ENCODE data around the gene CDV3. TPM values are rescaled to one million over a fixed set of nuclear protein-coding genes. Genes with fewer than 3 reads are reported as not detected.
"Not testable (repeated sequence)": the region's sequence is repeated elsewhere in the genome, so short reads cannot be mapped to it uniquely, and the experiment has no call there.

Gene CDV3
- total and polyA plus RNA-seq, 4 donors, result 37.5 to 82.6 (median 53.1) TPM

DNA sequence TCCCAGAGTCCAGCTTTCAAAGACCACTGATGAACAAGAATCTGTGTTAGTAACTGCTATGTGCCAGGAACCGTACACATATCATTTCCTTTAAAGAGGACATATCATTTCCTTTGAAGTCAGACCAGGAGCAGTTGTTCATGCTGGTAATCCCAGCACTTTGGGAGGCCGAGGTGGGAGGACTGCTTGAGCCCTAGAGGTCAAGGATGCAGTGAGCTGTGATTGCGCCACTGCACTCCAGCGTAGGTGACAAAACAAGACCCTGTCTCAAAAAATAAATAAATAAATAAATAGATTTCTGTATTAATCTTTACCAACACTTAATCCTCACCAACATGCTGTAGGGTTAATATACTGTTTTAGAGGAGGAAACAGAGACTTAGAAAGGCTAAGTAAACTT lies 23.9 kb upstream of the CDV3 start:
- Histone ChIP-seq H3K4me1 (ENCODE audit: control insufficient read depth in 4 of 4, insufficient read depth in 4 of 4, low read length in 3 of 4) (peaks cover 0 to 21% (median 16%) of the 10 kb centered on the region in 4 donors), H3K36me3 (ENCODE audit: control insufficient read depth in 4 of 4, insufficient read depth in 3 of 4, low read depth in 1 of 4, low read length in 3 of 4) (no peaks in the 10 kb centered on the region), H3K27me3 (ENCODE audit: control insufficient read depth in 4 of 4, insufficient read depth in 4 of 4, low read length in 3 of 4) (no peaks in the 10 kb centered on the region), H3K9ac (ENCODE audit: low read depth in 1 of 2, low read length in 2 of 2) (no peak overlapping the region), H3K4me3 (ENCODE audit: low read depth in 1 of 3, low read length in 3 of 3) (no peak overlapping the region), H3K27ac (ENCODE audit: low read depth in 1 of 2, low read length in 2 of 2) (no peak overlapping the region), H3K9me3 (ENCODE audit: control insufficient read depth in 4 of 4, low read length in 3 of 4) (no peaks in the 10 kb centered on the region)
- whole genome bisulfite sequencing, result 91% methylated on average over 4 of the region's 4 CpGs
- TF ChIP-seq, protein P1, sequence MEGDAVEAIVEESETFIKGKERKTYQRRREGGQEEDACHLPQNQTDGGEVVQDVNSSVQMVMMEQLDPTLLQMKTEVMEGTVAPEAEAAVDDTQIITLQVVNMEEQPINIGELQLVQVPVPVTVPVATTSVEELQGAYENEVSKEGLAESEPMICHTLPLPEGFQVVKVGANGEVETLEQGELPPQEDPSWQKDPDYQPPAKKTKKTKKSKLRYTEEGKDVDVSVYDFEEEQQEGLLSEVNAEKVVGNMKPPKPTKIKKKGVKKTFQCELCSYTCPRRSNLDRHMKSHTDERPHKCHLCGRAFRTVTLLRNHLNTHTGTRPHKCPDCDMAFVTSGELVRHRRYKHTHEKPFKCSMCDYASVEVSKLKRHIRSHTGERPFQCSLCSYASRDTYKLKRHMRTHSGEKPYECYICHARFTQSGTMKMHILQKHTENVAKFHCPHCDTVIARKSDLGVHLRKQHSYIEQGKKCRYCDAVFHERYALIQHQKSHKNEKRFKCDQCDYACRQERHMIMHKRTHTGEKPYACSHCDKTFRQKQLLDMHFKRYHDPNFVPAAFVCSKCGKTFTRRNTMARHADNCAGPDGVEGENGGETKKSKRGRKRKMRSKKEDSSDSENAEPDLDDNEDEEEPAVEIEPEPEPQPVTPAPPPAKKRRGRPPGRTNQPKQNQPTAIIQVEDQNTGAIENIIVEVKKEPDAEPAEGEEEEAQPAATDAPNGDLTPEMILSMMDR (IDR thresholded peaks at IDR 0.05; ENCODE audit: low read depth, low read length, missing input control), result no peak
- TF ChIP-seq, protein P2, sequence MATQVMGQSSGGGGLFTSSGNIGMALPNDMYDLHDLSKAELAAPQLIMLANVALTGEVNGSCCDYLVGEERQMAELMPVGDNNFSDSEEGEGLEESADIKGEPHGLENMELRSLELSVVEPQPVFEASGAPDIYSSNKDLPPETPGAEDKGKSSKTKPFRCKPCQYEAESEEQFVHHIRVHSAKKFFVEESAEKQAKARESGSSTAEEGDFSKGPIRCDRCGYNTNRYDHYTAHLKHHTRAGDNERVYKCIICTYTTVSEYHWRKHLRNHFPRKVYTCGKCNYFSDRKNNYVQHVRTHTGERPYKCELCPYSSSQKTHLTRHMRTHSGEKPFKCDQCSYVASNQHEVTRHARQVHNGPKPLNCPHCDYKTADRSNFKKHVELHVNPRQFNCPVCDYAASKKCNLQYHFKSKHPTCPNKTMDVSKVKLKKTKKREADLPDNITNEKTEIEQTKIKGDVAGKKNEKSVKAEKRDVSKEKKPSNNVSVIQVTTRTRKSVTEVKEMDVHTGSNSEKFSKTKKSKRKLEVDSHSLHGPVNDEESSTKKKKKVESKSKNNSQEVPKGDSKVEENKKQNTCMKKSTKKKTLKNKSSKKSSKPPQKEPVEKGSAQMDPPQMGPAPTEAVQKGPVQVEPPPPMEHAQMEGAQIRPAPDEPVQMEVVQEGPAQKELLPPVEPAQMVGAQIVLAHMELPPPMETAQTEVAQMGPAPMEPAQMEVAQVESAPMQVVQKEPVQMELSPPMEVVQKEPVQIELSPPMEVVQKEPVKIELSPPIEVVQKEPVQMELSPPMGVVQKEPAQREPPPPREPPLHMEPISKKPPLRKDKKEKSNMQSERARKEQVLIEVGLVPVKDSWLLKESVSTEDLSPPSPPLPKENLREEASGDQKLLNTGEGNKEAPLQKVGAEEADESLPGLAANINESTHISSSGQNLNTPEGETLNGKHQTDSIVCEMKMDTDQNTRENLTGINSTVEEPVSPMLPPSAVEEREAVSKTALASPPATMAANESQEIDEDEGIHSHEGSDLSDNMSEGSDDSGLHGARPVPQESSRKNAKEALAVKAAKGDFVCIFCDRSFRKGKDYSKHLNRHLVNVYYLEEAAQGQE (IDR thresholded peaks at IDR 0.05), result no peak
- TF ChIP-seq HNF4G (IDR thresholded peaks at IDR 0.05) (no peak), EGR1 (IDR thresholded peaks at IDR 0.05; ENCODE audit: low read depth in 2 of 2) (no peak), FOXA1 (IDR thresholded peaks at IDR 0.05) (no peak), SP1 (IDR thresholded peaks at IDR 0.05) (no peak)
- TF ChIP-seq, protein P3, sequence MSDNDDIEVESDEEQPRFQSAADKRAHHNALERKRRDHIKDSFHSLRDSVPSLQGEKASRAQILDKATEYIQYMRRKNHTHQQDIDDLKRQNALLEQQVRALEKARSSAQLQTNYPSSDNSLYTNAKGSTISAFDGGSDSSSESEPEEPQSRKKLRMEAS (IDR thresholded peaks at IDR 0.05), result no peak
- no peak for DNase-seq (ENCODE audit: low spot score)

DNA sequence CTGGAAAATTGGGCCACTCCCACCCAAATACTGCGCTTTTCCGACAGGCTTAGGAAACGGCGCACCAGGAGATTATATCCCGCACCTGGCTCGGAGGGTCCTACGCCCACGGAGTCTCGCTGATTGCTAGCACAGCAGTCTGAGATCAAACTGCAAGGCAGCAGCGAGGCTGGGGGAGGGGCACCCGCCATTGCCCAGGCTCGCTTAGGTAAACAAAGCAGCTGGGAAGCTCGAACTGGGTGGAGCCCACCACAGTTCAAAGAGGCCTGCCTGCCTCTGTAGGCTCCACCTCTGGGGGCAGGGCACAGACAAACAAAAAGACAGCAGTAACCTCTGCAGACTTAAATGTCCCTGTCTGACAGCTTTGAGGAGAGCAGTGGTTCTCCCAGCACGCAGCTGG lies 21.9 kb upstream of the CDV3 start:
- H3K27me3 ChIP-seq (ENCODE audit: control insufficient read depth in 4 of 4, insufficient read depth in 4 of 4, low read length in 3 of 4); H3K9ac ChIP-seq (ENCODE audit: low read depth in 1 of 2, low read length in 2 of 2); H3K36me3 ChIP-seq (ENCODE audit: control insufficient read depth in 4 of 4, insufficient read depth in 3 of 4, low read depth in 1 of 4, low read length in 3 of 4); H3K9me3 ChIP-seq (ENCODE audit: control insufficient read depth in 4 of 4, low read length in 3 of 4); H3K27ac ChIP-seq (ENCODE audit: low read depth in 1 of 2, low read length in 2 of 2); H3K4me3 ChIP-seq (ENCODE audit: low read depth in 1 of 3, low read length in 3 of 3); DNase-seq (ENCODE audit: low spot score): not testable (repeated sequence)
- peaks cover 0 to 16% (median 14%) of the 10 kb centered on the region in 4 donors for H3K4me1 ChIP-seq (ENCODE audit: control insufficient read depth in 4 of 4, insufficient read depth in 4 of 4, low read length in 3 of 4)
- WGBS, result 87% methylated on average over 12 of the region's 14 CpGs

DNA sequence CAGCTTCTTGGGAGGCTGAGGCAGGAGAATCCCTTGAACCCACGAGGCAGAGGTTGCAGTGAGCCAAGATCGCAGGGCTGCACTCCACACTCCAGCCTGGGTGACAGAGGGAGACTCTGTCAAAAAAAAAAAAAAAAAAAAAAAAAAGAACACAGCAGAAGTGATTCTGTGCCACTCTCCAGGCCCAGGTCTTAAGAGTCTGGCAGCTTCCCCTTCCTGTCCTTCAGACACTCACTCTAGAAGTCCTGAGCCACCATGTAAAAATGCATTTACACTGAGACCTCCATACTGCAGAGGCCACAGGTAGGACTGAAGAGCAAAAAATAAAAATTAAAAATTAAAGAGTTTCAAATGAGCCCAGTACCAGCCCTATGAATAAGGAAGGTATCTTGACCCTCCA lies 11.8 kb upstream of the CDV3 start:
- Histone ChIP-seq H3K27ac (ENCODE audit: low read depth in 1 of 2, low read length in 2 of 2) (no peak overlapping the region), H3K9me3 (ENCODE audit: control insufficient read depth in 4 of 4, low read length in 3 of 4) (no peaks in the 10 kb centered on the region), H3K36me3 (ENCODE audit: control insufficient read depth in 4 of 4, insufficient read depth in 3 of 4, low read depth in 1 of 4, low read length in 3 of 4) (no peaks in the 10 kb centered on the region), H3K9ac (ENCODE audit: low read depth in 1 of 2, low read length in 2 of 2) (no peak overlapping the region), H3K27me3 (ENCODE audit: control insufficient read depth in 4 of 4, insufficient read depth in 4 of 4, low read length in 3 of 4) (no peaks in the 10 kb centered on the region), H3K4me3 (ENCODE audit: low read depth in 1 of 3, low read length in 3 of 3) (no peak overlapping the region), H3K4me1 (ENCODE audit: control insufficient read depth in 4 of 4, insufficient read depth in 4 of 4, low read length in 3 of 4) (no peaks in the 10 kb centered on the region)
- WGBS, result 96% methylated on average over 2 of the region's 2 CpGs
- no peak for DNase-seq (ENCODE audit: low spot score)
- TF ChIP-seq GABPA (IDR thresholded peaks at IDR 0.05 in 1 of 2, conservative IDR thresholded peaks at IDR 0.05 in 1 of 2), result no peak
- no peak for TF ChIP-seq YY1 (IDR thresholded peaks at IDR 0.05)
- TF ChIP-seq NR2F2 (IDR thresholded peaks at IDR 0.05), result no peak
- TF ChIP-seq JUND (IDR thresholded peaks at IDR 0.05), result no peak
- TF ChIP-seq FOXA1 (IDR thresholded peaks at IDR 0.05), result no peak
- TF ChIP-seq, protein P4, sequence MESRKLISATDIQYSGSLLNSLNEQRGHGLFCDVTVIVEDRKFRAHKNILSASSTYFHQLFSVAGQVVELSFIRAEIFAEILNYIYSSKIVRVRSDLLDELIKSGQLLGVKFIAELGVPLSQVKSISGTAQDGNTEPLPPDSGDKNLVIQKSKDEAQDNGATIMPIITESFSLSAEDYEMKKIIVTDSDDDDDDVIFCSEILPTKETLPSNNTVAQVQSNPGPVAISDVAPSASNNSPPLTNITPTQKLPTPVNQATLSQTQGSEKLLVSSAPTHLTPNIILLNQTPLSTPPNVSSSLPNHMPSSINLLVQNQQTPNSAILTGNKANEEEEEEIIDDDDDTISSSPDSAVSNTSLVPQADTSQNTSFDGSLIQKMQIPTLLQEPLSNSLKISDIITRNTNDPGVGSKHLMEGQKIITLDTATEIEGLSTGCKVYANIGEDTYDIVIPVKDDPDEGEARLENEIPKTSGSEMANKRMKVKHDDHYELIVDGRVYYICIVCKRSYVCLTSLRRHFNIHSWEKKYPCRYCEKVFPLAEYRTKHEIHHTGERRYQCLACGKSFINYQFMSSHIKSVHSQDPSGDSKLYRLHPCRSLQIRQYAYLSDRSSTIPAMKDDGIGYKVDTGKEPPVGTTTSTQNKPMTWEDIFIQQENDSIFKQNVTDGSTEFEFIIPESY (IDR thresholded peaks at IDR 0.05), result no peak
- TF ChIP-seq, protein P2 (IDR thresholded peaks at IDR 0.05), result no peak
- TF ChIP-seq EGR1 (IDR thresholded peaks at IDR 0.05; ENCODE audit: low read depth in 2 of 2), result no peak
- TF ChIP-seq TAF1 (conservative IDR thresholded peaks at IDR 0.05), result no peak
- TF ChIP-seq, protein P3 (IDR thresholded peaks at IDR 0.05), result no peak
- TF ChIP-seq FOXA2 (IDR thresholded peaks at IDR 0.05), result no peak

Data from liver (tissue), 9 donors.